HepG2 (cell line): Measurements from ENCODE around the gene TRIM54. TPM values are rescaled to one million over a fixed set of nuclear protein-coding genes. Genes with fewer than 3 reads are reported as not detected.

ENCODE experiments used
- ATAC-seq: fragments of 200-7000 bp; cut with Tn5 transposase; 3 replicates; pipeline ENCODE4 v1.9.1; 2020; ENCODE audit warnings: mild to moderate bottlenecking, moderate library complexity
- BruUV-seq: library from RNA; stranded (reverse); fragments of 400-500 nt; replicated peaks from 2 replicates; lab custom pipeline; 2021; lab: Mats Ljungman, UMichigan
- CTCF ChIA-PET: fragments of 300-600 bp; formaldehyde crosslinking; extraction: SDS; loops from one replicate; lab custom pipeline; 2021; ENCODE audit warnings: low total read pairs, inconsistent platforms, low intra/inter-chr PET ratio; lab: Yijun Ruan, JAX
- POLR2A ChIA-PET: fragments of 350-600 bp; sonication (Branson Sonifier 250); formaldehyde crosslinking; loops from one replicate; lab custom pipeline; 2020; ENCODE audit warnings: antibody characterized with exemption, inconsistent platforms; lab: Yijun Ruan, JAX
- DNase-seq: peaks from one replicate; pipeline ENCODE4 v3.0.0-alpha.2; 2015; ENCODE audit warnings: low spot score
- FAIRE-seq: peaks from 3 replicates; lab custom pipeline; 2011; peaks lifted over from hg19 to GRCh38; lab: Jason Lieb, UNC
- H2AFZ ChIP-seq: one replicate; pipeline ENCODE4 v1.6.1; 2011; ENCODE audit warnings: low read length, inconsistent platforms
- H3K27ac ChIP-seq: fragments of 300-600 bp; 3 replicates; pipeline ENCODE4 v1.8.0; 2011; ENCODE audit warnings: mixed run types, mild to moderate bottlenecking, mixed read lengths, low read length, inconsistent platforms; ENCODE audit not compliant: insufficient read depth; ENCODE audit errors: extremely low read length
- H3K27me3 ChIP-seq, 2 experiments: fragments of 200-600 bp in 1 of 2; 2 replicates in 1 of 2; 3 replicates in 1 of 2; pipeline versions ENCODE4 v1.6.0 to v1.8.0; 2011; ENCODE audit warnings: low read length in 2 of 2, mild to moderate bottlenecking in 2 of 2, moderate library complexity in 2 of 2, inconsistent platforms in 1 of 2; ENCODE audit not compliant: insufficient read depth in 2 of 2, control insufficient read depth in 1 of 2
- H3K36me3 ChIP-seq, 2 experiments: fragments of 200-600 bp in 1 of 2; replicated peaks in 1 of 2; 2 replicates in 1 of 2; 3 replicates in 1 of 2; pipeline versions ENCODE4 v1.5.1 to v1.8.0; 2011; ENCODE audit warnings: low read length in 2 of 2, inconsistent platforms in 1 of 2; ENCODE audit not compliant: insufficient read depth in 2 of 2, control insufficient read depth in 1 of 2
- H3K4me1 ChIP-seq: 2 replicates; pipeline ENCODE4 v1.5.1; 2012; ENCODE audit warnings: low read length, inconsistent platforms; ENCODE audit not compliant: insufficient read depth
- H3K4me2 ChIP-seq: 2 replicates; pipeline ENCODE4 v1.6.0; 2011; ENCODE audit warnings: low read depth, low read length, inconsistent platforms
- H3K4me3 ChIP-seq, 3 experiments: fragments of 200-600 bp in 1 of 3; sonication (generic), shearing (Covaris generic) in 1 of 3; replicated peaks in 1 of 3; 2 replicates each; pipeline ENCODE4 v1.5.1; 2011 to 2016; ENCODE audit warnings: low read length in 3 of 3, inconsistent platforms in 2 of 3, low read depth in 2 of 3, mild to moderate bottlenecking in 2 of 3, control low read depth in 1 of 3, mixed read lengths in 1 of 3; ENCODE audit not compliant: insufficient read depth in 1 of 3
- H3K79me2 ChIP-seq: one replicate; pipeline ENCODE4 v1.6.1; 2011; ENCODE audit warnings: low read length, inconsistent platforms; ENCODE audit not compliant: insufficient read depth
- H3K9ac ChIP-seq: 2 replicates; pipeline ENCODE4 v1.6.0; 2011; ENCODE audit warnings: mild to moderate bottlenecking, low read depth, low read length, inconsistent platforms; ENCODE audit not compliant: insufficient read depth
- H3K9me3 ChIP-seq: 2 replicates; pipeline ENCODE4 v1.5.1; 2012; ENCODE audit warnings: mild to moderate bottlenecking, low read length
- H4K20me1 ChIP-seq: 2 replicates; pipeline ENCODE4 v1.6.0; 2011; ENCODE audit warnings: inconsistent platforms, mild to moderate bottlenecking, low read length, moderate library complexity; ENCODE audit not compliant: insufficient read depth
- ATAD3A ChIP-seq: sonication (generic); formaldehyde crosslinking; IDR thresholded peaks from 2 replicates; pipeline ENCODE4 v1.4.0; 2020; ENCODE audit warnings: missing genetic modification reagents
- DMAP1 ChIP-seq: IDR thresholded peaks from 2 replicates; pipeline ENCODE4 v1.6.1; 2016
- EEA1 ChIP-seq: sonication (generic); formaldehyde crosslinking; IDR thresholded peaks from 2 replicates; pipeline ENCODE4 v1.5.1; 2020; ENCODE audit warnings: mild to moderate bottlenecking, missing genetic modification reagents, borderline replicate concordance
- EZH2 ChIP-seq: conservative IDR thresholded peaks from 2 replicates; pipeline ENCODE4 v1.6.1; 2012; ENCODE audit warnings: mild to moderate bottlenecking, low read depth, low read length, moderate library complexity
- HNF4G ChIP-seq, 2 experiments: sonication (generic) in 1 of 2; formaldehyde crosslinking in 1 of 2; IDR thresholded peaks; 2 replicates each; pipeline versions ENCODE4 v1.4.0 to v1.6.1; 2011 to 2020; ENCODE audit warnings: borderline replicate concordance in 2 of 2, low read depth in 2 of 2, mild to moderate bottlenecking in 2 of 2, low read length in 1 of 2, missing genetic modification reagents in 1 of 2, moderate library complexity in 1 of 2
- HNRNPLL ChIP-seq: fragments of 200-400 bp; formaldehyde crosslinking; IDR thresholded peaks from 2 replicates; pipeline ENCODE4 v1.6.1; 2017; ENCODE audit warnings: mild to moderate bottlenecking, low read depth, low read length; ENCODE audit not compliant: poor library complexity, severe bottlenecking
- NFATC3 ChIP-seq: sonication (generic); formaldehyde crosslinking; IDR thresholded peaks from 2 replicates; pipeline ENCODE4 v1.5.1; 2020; ENCODE audit warnings: mild to moderate bottlenecking, missing genetic modification reagents
- NR2F1 ChIP-seq, 2 experiments: fragments of 450-650 bp in 1 of 2; formaldehyde crosslinking in 1 of 2; IDR thresholded peaks; 2 replicates each; pipeline versions ENCODE4 v1.5.0 to v1.6.1; 2016 to 2020; ENCODE audit warnings: mild to moderate bottlenecking in 1 of 2, missing compliant biosample characterization in 1 of 2, missing genetic modification reagents in 1 of 2, moderate library complexity in 1 of 2
- SPEN ChIP-seq: sonication (generic); formaldehyde crosslinking; IDR thresholded peaks from 2 replicates; pipeline ENCODE4 v1.5.1; 2020; ENCODE audit warnings: low read depth, mild to moderate bottlenecking, missing genetic modification reagents
- SRSF1 ChIP-seq: fragments of 200-400 bp; formaldehyde crosslinking; optimal IDR thresholded peaks from 2 replicates; pipeline ENCODE3; 2017; ENCODE audit warnings: mild to moderate bottlenecking, low read depth, low read length, moderate library complexity
- TBX3 ChIP-seq: fragments of 450-650 bp; IDR thresholded peaks from 2 replicates; pipeline ENCODE4 v1.6.1; 2017; ENCODE audit warnings: antibody characterized with exemption, mild to moderate bottlenecking, inconsistent platforms, borderline replicate concordance
- ZKSCAN5 ChIP-seq: sonication (generic); formaldehyde crosslinking; IDR thresholded peaks from 2 replicates; pipeline ENCODE4 v1.5.1; 2020; ENCODE audit warnings: mild to moderate bottlenecking, missing genetic modification reagents
- ZNF17 ChIP-seq: sonication (generic); formaldehyde crosslinking; IDR thresholded peaks from 2 replicates; pipeline ENCODE4 v1.5.0; 2020; ENCODE audit warnings: mild to moderate bottlenecking, missing genetic modification reagents
- ZNF251 ChIP-seq: sonication (generic); formaldehyde crosslinking; IDR thresholded peaks from 2 replicates; pipeline ENCODE4 v1.9.0; 2021; ENCODE audit warnings: mild to moderate bottlenecking, missing genetic modification reagents
- ZNF274 ChIP-seq: sonication (generic); formaldehyde crosslinking; IDR thresholded peaks from 2 replicates; pipeline ENCODE4 v1.5.1; 2020; ENCODE audit warnings: mild to moderate bottlenecking, missing genetic modification reagents
- ZNF354B ChIP-seq: sonication (generic); formaldehyde crosslinking; IDR thresholded peaks from 2 replicates; pipeline ENCODE4 v1.8.0; 2022; ENCODE audit warnings: mild to moderate bottlenecking, missing genetic modification reagents
- ZNF788 ChIP-seq: sonication (generic); formaldehyde crosslinking; IDR thresholded peaks from 2 replicates; pipeline ENCODE4 v1.5.0; 2020; ENCODE audit warnings: mild to moderate bottlenecking, missing genetic modification reagents, borderline replicate concordance
- WGBS: methylation state at CpG from one replicate; pipeline ENCODE4 v1.1.6; 2017; ENCODE audit warnings: low lambda C conversion rate; 5-methylcytosine and 5-hydroxymethylcytosine counted together
- in situ Hi-C: cut with HindIII; loops from 2 replicates; pipeline ENCODE4 v1.10.0; 2017; ENCODE audit warnings: low pct_unique_long_range_greater_than_20kb; ENCODE audit not compliant: extremely low pct_ligation_motif_present
- intact Hi-C: fragments of 100-400 bp; cut with micrococcal nuclease; formaldehyde crosslinking; loops from one replicate; pipeline ENCODE4 v1.10.0; 2022; ENCODE audit not compliant: unreplicated experiment
- polyA plus RNA-seq, 8 experiments: library from polyadenylated mRNA; depleted of rRNA in 3 of 8; stranded (reverse) in 7 of 8; unstranded in 1 of 8; fragments of >200 nt; fragmentation: Illumina TruSeq in 4 of 8; extraction: Trizol in 4 of 8; gene quantifications; 2 replicates each; pipeline versions ENCODE4 v1.2.1 to v1.2.3, GENCODE V29; 2011 to 2016; ENCODE audit warnings: low read depth in 4 of 8, missing spikeins in 1 of 8, mixed read lengths in 1 of 8; ENCODE audit not compliant: insufficient read depth in 1 of 8
- total RNA-seq, 5 experiments: library from RNA; depleted of rRNA; stranded (reverse); fragments of >200 nt; fragmentation: Illumina TruSeq; extraction: Trizol; gene quantifications; 2 replicates each; pipeline ENCODE4 v1.2.3, GENCODE V29; 2016; ENCODE audit warnings: low read depth in 1 of 5
- TF ChIP-seq, protein P1 (sequence below): sonication (generic); formaldehyde crosslinking; IDR thresholded peaks from 2 replicates; pipeline ENCODE4 v1.5.1; 2020; ENCODE audit warnings: mild to moderate bottlenecking, missing genetic modification reagents

Gene TRIM54
- total and polyA plus RNA-seq, 2 of the 13 experiments (the other 11 are each of a cell fraction or from before 2014, with no cell fraction given) = 0.07 to 0.13 TPM

- TF ChIP-seq NFATC3 (CRISPR knock-in tag) (0 out of 2 replicates have a peak, but pooled peaks have one; percentile 17), ZNF17 (CRISPR knock-in tag) (no peak), ZNF274 (CRISPR knock-in tag) (0 out of 2 replicates have a peak, but pooled peaks have one; percentile 44)
- TF ChIP-seq, protein P1, sequence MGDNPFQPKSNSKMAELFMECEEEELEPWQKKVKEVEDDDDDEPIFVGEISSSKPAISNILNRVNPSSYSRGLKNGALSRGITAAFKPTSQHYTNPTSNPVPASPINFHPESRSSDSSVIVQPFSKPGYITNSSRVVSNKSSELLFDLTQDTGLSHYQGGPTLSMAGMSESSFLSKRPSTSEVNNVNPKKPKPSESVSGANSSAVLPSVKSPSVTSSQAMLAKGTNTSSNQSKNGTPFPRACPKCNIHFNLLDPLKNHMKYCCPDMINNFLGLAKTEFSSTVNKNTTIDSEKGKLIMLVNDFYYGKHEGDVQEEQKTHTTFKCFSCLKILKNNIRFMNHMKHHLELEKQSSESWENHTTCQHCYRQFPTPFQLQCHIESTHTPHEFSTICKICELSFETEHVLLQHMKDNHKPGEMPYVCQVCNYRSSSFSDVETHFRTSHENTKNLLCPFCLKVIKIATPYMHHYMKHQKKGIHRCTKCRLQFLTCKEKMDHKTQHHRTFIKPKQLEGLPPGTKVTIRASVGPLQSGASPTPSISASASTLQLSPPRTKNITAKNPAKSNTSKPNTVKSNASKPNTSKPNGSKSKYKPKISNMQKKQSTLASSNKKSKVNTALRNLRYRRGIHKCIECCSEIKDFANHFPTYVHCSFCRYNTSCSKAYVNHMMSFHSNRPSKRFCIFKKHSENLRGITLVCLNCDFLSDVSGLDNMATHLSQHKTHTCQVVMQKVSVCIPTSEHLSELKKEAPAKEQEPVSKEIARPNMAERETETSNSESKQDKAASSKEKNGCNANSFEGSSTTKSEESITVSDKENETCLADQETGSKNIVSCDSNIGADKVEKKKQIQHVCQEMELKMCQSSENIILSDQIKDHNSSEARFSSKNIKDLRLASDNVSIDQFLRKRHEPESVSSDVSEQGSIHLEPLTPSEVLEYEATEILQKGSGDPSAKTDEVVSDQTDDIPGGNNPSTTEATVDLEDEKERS (CRISPR knock-in tag) = 0 out of 2 replicates have a peak, but pooled peaks have one; percentile 26
Measured at GRCh38 chr2:27263287-27264252, 18.7 kb upstream of the TRIM54 start (continued).

DNA sequence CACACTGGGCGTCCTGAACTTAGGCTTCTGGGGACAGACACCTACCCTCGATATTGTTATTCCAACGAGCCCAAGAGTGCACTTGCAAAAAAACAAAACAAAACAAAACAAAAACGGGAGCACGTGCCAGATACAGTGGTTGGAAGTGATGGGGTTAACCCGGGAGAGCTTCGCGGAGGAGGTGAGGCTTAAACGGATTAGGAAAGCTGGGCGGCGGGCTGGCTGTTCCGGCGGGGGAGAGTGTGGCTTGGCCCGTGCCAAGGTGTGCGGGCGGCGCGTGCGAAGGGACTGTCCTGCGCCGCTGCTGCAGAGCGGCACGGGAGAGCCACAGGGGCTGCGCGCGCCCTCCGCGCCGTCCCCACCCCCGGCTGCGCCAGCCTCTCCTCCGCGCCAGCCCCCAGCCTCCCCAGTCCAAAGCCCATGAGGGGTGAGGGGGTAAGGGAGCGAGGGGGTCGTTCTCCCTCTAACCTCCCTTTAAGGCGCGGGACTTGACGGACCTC, 17.9 kb upstream of the TRIM54 start:
- no peak overlapping the region for H2AFZ ChIP-seq
- no peaks in the 10 kb centered on the region for H3K36me3 ChIP-seq
- no peaks in the 10 kb centered on the region for H3K79me2 ChIP-seq
- ATAC-seq (peak; percentile 61), DNase-seq (no peak), FAIRE-seq (no peak)
- intact Hi-C loops (loop anchor here (2.0 kb wide), 1 partner anchor 16 kb away; no protein-coding TSS in a partner anchor), in situ Hi-C loops (no loop called here)
- H3K4me2 ChIP-seq = peak overlapping the region; percentile 92
- ChIA-PET CTCF (interaction anchor here (1.8 to 3.6 kb wide), 3 partner anchors 15 to 39 kb away, joined by 7 to 29 read pairs (median 20); no protein-coding TSS in a partner anchor), POLR2A (interaction anchor here (1.8 kb wide), 1 partner anchor 130 kb away, joined by 5 read pairs; the partner anchor contains the start of gene PREB)
- no TSS peak for BruUV-seq
- peaks cover 20 to 77% of the 10 kb centered on the region in 2 experiments for H3K27me3 ChIP-seq
- peak overlapping the region; percentile 56 to 77 (median 58) for H3K4me3 ChIP-seq
- 3% methylated on average over 27 of the region's 38 CpGs for WGBS
- H3K9ac ChIP-seq = no peak overlapping the region
- no peaks in the 10 kb centered on the region for H3K9me3 ChIP-seq
- no peaks in the 10 kb centered on the region for H4K20me1 ChIP-seq
- no peak overlapping the region for H3K27ac ChIP-seq
- H3K4me1 ChIP-seq = peaks cover 26% of the 10 kb centered on the region
- TF ChIP-seq EZH2 = peak; percentile 98
- TF ChIP-seq ZKSCAN5 = no peak
- no peak for TF ChIP-seq HNRNPLL
- TF ChIP-seq TBX3 = 0 out of 2 replicates have a peak, but pooled peaks have one; percentile 17
- no peak for TF ChIP-seq ZNF354B (CRISPR knock-in tag)
- TF ChIP-seq SPEN (CRISPR knock-in tag) = peak; percentile 38; the same call in 1 of the 2 replicates
- no peak for TF ChIP-seq ZNF251 (CRISPR knock-in tag)
- TF ChIP-seq DMAP1 (CRISPR knock-in tag) = 0 out of 2 replicates have a peak, but pooled peaks have one; percentile 19
- peak; percentile 66; the same call in 1 of the 2 replicates for TF ChIP-seq EEA1
- no peak for TF ChIP-seq NR2F1 (CRISPR knock-in tag; IDR thresholded peaks at IDR 0.05)
- TF ChIP-seq ZNF788 (CRISPR knock-in tag) = no peak
- no peak for TF ChIP-seq HNF4G (IDR thresholded peaks at IDR 0.05; ENCODE audit: borderline replicate concordance, low read depth, low read length)
- no peak for TF ChIP-seq HNF4G (CRISPR knock-in tag; IDR thresholded peaks at IDR 0.05; ENCODE audit: borderline replicate concordance, low read depth)
- peak; percentile 21 for TF ChIP-seq SRSF1
- no peak for TF ChIP-seq ATAD3A (CRISPR knock-in tag)
